ENCODE measurements around the gene FA2H. TPM values are rescaled to one million over a fixed set of nuclear protein-coding genes. Genes with fewer than 3 reads are reported as not detected.
A peak's percentile ranks its signal among the peaks of the same experiment; 100 is the strongest.
"Not testable (repeated sequence)": the region's sequence is repeated elsewhere in the genome, so short reads cannot be mapped to it uniquely, and the experiment has no call there.

The FA2H gene
- total RNA-seq (2014; rRNA removed; shearing (Covaris generic)), result not detected in 2 replicates

- DNase-seq (ENCODE audit: low spot score), result peak; percentile 49
These were observed at the start of gene FA2H for GRCh38 chr16:74774223-74775139. TSS of gene FA2H (minus strand) at chr16:74774820. CDS start at chr16:74774755, 65 bp downstream.

- no peak for DNase-seq (ENCODE audit: low spot score)
These were observed 43.2 kb upstream of the FA2H start for GRCh38 chr16:74817851-74818250.

- peak; percentile 68 for DNase-seq (ENCODE audit: low spot score)
These were observed 38.6 kb upstream of the FA2H start for GRCh38 chr16:74813109-74813641.

GRCh38 chr16:74811911-74812310 is 37.3 kb upstream of the FA2H start:
- DNase-seq (ENCODE audit: low spot score), result no peak

- DNase-seq (ENCODE audit: low spot score), result not testable (repeated sequence)
These were observed 36.6 kb upstream of the FA2H start for GRCh38 chr16:74811216-74811615.

GRCh38 chr16:74807052-74807646 is 32.5 kb upstream of the FA2H start:
- DNase-seq (ENCODE audit: low spot score), result no peak

GRCh38 chr16:74800216-74800871 is 25.7 kb upstream of the FA2H start:
- no peak for DNase-seq (ENCODE audit: low spot score)

GRCh38 chr16:74797414-74797813 is 22.8 kb upstream of the FA2H start:
- DNase-seq (ENCODE audit: low spot score), result no peak

- no peak for DNase-seq (ENCODE audit: low spot score)
These were observed 20.5 kb upstream of the FA2H start for GRCh38 chr16:74795104-74795503.

GRCh38 chr16:74794668-74795067 is 20.0 kb upstream of the FA2H start:
- DNase-seq (ENCODE audit: low spot score), result no peak

- DNase-seq (ENCODE audit: low spot score), result no peak
These were observed 19.0 kb upstream of the FA2H start for GRCh38 chr16:74793571-74793970.

GRCh38 chr16:74792225-74792624 is 17.6 kb upstream of the FA2H start:
- DNase-seq (ENCODE audit: low spot score), result no peak

- not testable (repeated sequence) for DNase-seq (ENCODE audit: low spot score)
These were observed 17.1 kb upstream of the FA2H start for GRCh38 chr16:74791749-74792148.

GRCh38 chr16:74788108-74788507 is 13.5 kb upstream of the FA2H start:
- DNase-seq (ENCODE audit: low spot score), result no peak

GRCh38 chr16:74785031-74785430 is 10.4 kb upstream of the FA2H start:
- no peak for DNase-seq (ENCODE audit: low spot score)

GRCh38 chr16:74778646-74779045 is 4.0 kb upstream of the FA2H start:
- no peak for DNase-seq (ENCODE audit: low spot score)

GRCh38 chr16:74776926-74777325 is 2.3 kb upstream of the FA2H start:
- no peak for DNase-seq (ENCODE audit: low spot score)

- DNase-seq (ENCODE audit: low spot score), result no peak
These were observed 635 bp upstream of the FA2H start for GRCh38 chr16:74775255-74775654.

GRCh38 chr16:74773446-74774222 is 986 bp downstream of the FA2H start:
- DNase-seq (ENCODE audit: low spot score), result no peak

- no peak for DNase-seq (ENCODE audit: low spot score)
These were observed 2.8 kb downstream of the FA2H start for GRCh38 chr16:74771656-74772315.
